Esophagus muscularis mucosa (tissue), 4 donors: ENCODE measurements around the gene MERTK. TPM values are rescaled to one million over a fixed set of nuclear protein-coding genes. Genes with fewer than 3 reads are reported as not detected.

Source experiments
- DNase-seq: peaks from one replicate; pipeline ENCODE4 v3.0.0-alpha.2; 2017; ENCODE audit errors: extremely low spot score
- H3K27ac ChIP-seq, 4 donors: fragments of 200-600 bp; sonication (generic); replicated peaks in 1 of 4; 1 replicate in 3 of 4; 2 replicates in 1 of 4; pipeline ENCODE4 v1.5.1; 2016 to 2019; ENCODE audit warnings: mild to moderate bottlenecking in 1 of 4
- H3K27me3 ChIP-seq, 4 donors: fragments of 200-600 bp; sonication (generic); one replicate each; pipeline versions ENCODE4 v1.5.1 to v1.6.0; 2016 to 2019
- H3K36me3 ChIP-seq, 4 donors: fragments of 200-600 bp; sonication (generic); one replicate each; pipeline ENCODE4 v1.5.1; 2016 to 2019
- H3K4me1 ChIP-seq, 4 donors: fragments of 200-600 bp; sonication (generic); one replicate each; pipeline ENCODE4 v1.5.1; 2016 to 2019
- H3K4me3 ChIP-seq, 4 donors: fragments of 200-600 bp; sonication (generic); 1 replicate in 2 of 4; 2 replicates in 2 of 4; pipeline ENCODE4 v1.5.1; 2016 to 2019; ENCODE audit warnings: mild to moderate bottlenecking in 4 of 4, moderate library complexity in 1 of 4
- H3K9me3 ChIP-seq, 4 donors: fragments of 200-600 bp; sonication (generic); 1 replicate in 3 of 4; 2 replicates in 1 of 4; pipeline ENCODE4 v1.5.1; 2016 to 2019
- CTCF ChIP-seq, 3 experiments: fragments of 200-600 bp in 2 of 3; fragments of 450-650 bp in 1 of 3; sonication (generic) in 2 of 3; IDR thresholded peaks; one replicate each; pipeline ENCODE4 v1.5.1; 2017 to 2019; ENCODE audit warnings: antibody characterized with exemption in 3 of 3, mild to moderate bottlenecking in 2 of 3, moderate library complexity in 1 of 3
- EP300 ChIP-seq: sonication (generic); formaldehyde crosslinking; IDR thresholded peaks from one replicate; pipeline ENCODE4 v1.6.1; 2017; ENCODE audit warnings: antibody characterized with exemption
- POLR2A ChIP-seq: fragments of 450-650 bp; IDR thresholded peaks from one replicate; pipeline ENCODE4 v1.6.1; 2017; ENCODE audit warnings: antibody characterized with exemption, moderate library complexity, mild to moderate bottlenecking, low read depth
- POLR2AphosphoS5 ChIP-seq, 2 donors: sonication (generic); formaldehyde crosslinking; IDR thresholded peaks; one replicate each; pipeline ENCODE4 v1.6.1; 2017; ENCODE audit warnings: antibody characterized with exemption in 2 of 2
- WGBS: methylation state at CpG from one replicate; pipeline ENCODE4 v1.1.5; 2018; 5-methylcytosine and 5-hydroxymethylcytosine counted together
- intact Hi-C: fragments of 100-400 bp; cut with DNase I; formaldehyde crosslinking; loops from one replicate; pipeline ENCODE4 v1.15.1; 2023
- total RNA-seq, 4 donors: library from RNA; depleted of rRNA; stranded (reverse); fragments of >200 nt; gene quantifications; one replicate each; pipeline versions ENCODE4 v1.1.0 to v1.2.1, GENCODE V29; 2016

MERTK gene
- total RNA-seq, 4 donors from 2014 or later: 19.9 to 31.0 (median 22.3) TPM

DNA sequence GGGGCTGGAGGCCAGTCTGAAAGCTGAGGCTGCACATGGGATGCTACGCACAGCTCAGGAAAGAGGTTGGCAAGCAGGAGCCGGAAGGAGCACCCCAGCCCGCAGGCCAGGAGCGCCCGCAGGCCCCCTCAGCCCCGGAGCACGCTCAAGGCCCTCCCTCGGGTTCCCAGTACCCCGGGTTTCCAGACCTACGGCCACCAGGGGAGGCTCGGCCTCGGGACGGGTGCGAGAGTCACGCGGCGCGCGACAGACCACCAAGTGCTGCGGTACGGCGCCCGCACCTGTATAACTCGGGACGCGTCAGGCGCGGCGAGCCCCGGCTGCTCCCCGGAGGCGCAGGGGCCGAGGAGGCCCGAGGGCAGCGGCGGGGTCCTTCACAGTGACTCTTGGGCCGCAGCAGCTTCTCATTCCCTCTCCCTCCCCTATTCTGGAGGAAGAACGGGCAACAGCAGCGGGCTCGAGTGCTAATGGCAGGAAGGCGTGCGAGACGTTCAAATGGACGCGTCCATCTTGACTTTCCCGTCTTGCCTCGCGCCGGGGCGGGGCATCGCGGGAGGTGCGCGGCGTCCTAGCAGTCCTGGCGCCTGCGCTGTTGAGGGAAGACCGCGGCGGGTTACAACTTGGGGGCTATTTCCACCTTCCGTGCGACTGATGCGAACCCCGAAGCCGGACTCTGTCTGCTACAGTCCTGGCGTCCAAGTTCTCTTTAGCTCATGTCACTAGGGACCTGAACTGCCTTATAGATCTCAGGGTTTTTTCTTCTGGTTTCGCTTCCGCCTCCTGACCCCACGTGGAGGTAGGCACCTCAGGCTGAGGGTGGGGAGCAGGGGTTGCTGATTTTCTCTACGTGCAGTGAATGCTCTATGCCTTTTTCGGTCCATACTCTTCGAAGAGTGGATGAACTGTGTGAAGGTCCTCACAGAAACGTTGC, 14.5 kb upstream of the MERTK start, which contains the start of gene ANAPC1:
Gene ANAPC1, minus strand, starts transcription at position 533 of the 931 bp plus-strand sequence. CDS start 3,368 bp downstream, outside the sequence.
- peaks cover 6 to 24% (median 11%) of the 10 kb centered on the region in 4 donors for H3K36me3 ChIP-seq
- no peaks in the 10 kb centered on the region for H3K27me3 ChIP-seq
- H3K9me3 ChIP-seq: no peaks in the 10 kb centered on the region
- peaks cover 10 to 28% (median 18%) of the 10 kb centered on the region in 4 donors for H3K4me1 ChIP-seq
- H3K4me3 ChIP-seq: peak within 1 kb of the TSS; percentile 93 to 100 (median 100)
- WGBS: under 1% methylated on average over 16 of the region's 73 CpGs
- H3K27ac ChIP-seq: peak within 1 kb of the TSS; percentile 80 to 90 (median 85)
- intact Hi-C loops: no loop called here
- peak; percentile 93 for DNase-seq
- peak in 2 of 3 experiments; percentile 5 to 6 for TF ChIP-seq CTCF (IDR thresholded peaks at IDR 0.05)
- peak; percentile 76 to 89 for TF ChIP-seq POLR2AphosphoS5 (IDR thresholded peaks at IDR 0.05)
- TF ChIP-seq POLR2A: no peak
- no peak for TF ChIP-seq EP300

DNA sequence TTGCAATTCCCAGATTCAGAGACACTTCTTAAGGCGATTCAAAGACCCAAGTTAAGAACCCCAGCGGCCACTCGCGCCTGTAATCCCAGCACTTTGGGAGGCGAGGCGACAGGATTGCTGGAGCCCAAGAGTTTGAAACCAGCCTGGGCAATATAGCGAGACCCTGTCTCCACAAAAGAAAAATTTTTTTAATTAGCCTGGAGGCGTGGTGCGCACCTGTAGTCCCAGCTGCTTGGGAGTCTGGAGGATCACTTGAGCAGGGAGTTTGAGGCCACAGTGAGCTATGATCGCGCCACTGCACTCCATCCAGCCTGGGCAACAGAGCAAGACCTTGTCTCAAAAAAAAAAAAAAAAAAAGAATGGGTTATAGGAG, 13.8 kb upstream of the MERTK start:
- 20% methylated on average over 11 of the region's 11 CpGs for WGBS

GRCh38 chr2:111896024-111896423, 2.4 kb upstream of the MERTK start:
- WGBS: 85% methylated on average over 3 of the region's 3 CpGs
- no peak for DNase-seq
- TF ChIP-seq CTCF (IDR thresholded peaks at IDR 0.05): no peak
- TF ChIP-seq EP300: no peak
- TF ChIP-seq POLR2AphosphoS5 (IDR thresholded peaks at IDR 0.05): peak in 1 of 2 donors; percentile 31
- no peak for TF ChIP-seq POLR2A
- H3K9me3 ChIP-seq: no peaks in the 10 kb centered on the region
- no peak overlapping the region for H3K4me3 ChIP-seq
- H3K36me3 ChIP-seq: no peaks in the 10 kb centered on the region
- intact Hi-C loops: loop anchor here (5.0 kb wide), 1 partner anchor 51 kb away; no protein-coding TSS in a partner anchor
- H3K27me3 ChIP-seq: no peaks in the 10 kb centered on the region
- no peak overlapping the region for H3K27ac ChIP-seq
- peaks cover 14 to 39% (median 33%) of the 10 kb centered on the region in 4 donors for H3K4me1 ChIP-seq

More for the DNA sequence above, 13.8 kb upstream of the MERTK start:
- no peaks in the 10 kb centered on the region for H3K9me3 ChIP-seq
- peaks cover 10 to 28% (median 18%) of the 10 kb centered on the region in 4 donors for H3K4me1 ChIP-seq
- DNase-seq: no peak
- H3K4me3 ChIP-seq: peak overlapping the region; percentile 93 to 100 (median 100)
- H3K27me3 ChIP-seq: no peaks in the 10 kb centered on the region
- peaks cover 6 to 19% (median 7%) of the 10 kb centered on the region in 4 donors for H3K36me3 ChIP-seq
- intact Hi-C loops: no loop called here
- TF ChIP-seq EP300 (no peak), POLR2A (no peak), CTCF (IDR thresholded peaks at IDR 0.05) (no peak), POLR2AphosphoS5 (IDR thresholded peaks at IDR 0.05) (no peak)
- H3K27ac ChIP-seq: peak overlapping the region; percentile 80 to 90 (median 85)

GRCh38 chr2:111896576-111896975, 1.8 kb upstream of the MERTK start:
- Histone ChIP-seq H3K9me3 (no peaks in the 10 kb centered on the region), H3K4me3 (no peak overlapping the region), H3K36me3 (no peaks in the 10 kb centered on the region), H3K4me1 (peaks cover 16 to 44% (median 37%) of the 10 kb centered on the region in 4 donors), H3K27me3 (no peaks in the 10 kb centered on the region), H3K27ac (no peak overlapping the region)
- intact Hi-C loops: loop anchor here (5.0 kb wide), 1 partner anchor 51 kb away; no protein-coding TSS in a partner anchor
- WGBS: 91% methylated on average over 6 of the region's 6 CpGs
- no peak for DNase-seq
- TF ChIP-seq POLR2A (no peak), EP300 (no peak), CTCF (IDR thresholded peaks at IDR 0.05) (no peak), POLR2AphosphoS5 (IDR thresholded peaks at IDR 0.05) (no peak)
